HPDE6-E6E7 (cell line): ENCODE data around the gene ATP8B2.
"Not testable (repeated sequence)": the region's sequence is repeated elsewhere in the genome, so short reads cannot be mapped to it uniquely, and the experiment has no call there.

Experiments
- DNase-seq: peaks from one replicate; pipeline ENCODE4 v3.0.0; 2011; ENCODE audit warnings: missing footprints; ENCODE audit errors: extremely low spot score

ATP8B2 gene

GRCh38 chr1:154323493-154323892 lies 1.8 kb upstream of the ATP8B2 start:
- no peak for DNase-seq

GRCh38 chr1:154324241-154324640 lies 1.1 kb upstream of the ATP8B2 start:
- no peak for DNase-seq

GRCh38 chr1:154325583-154326545 lies 539 bp downstream of the ATP8B2 start:
- peak; percentile 63 for DNase-seq

- no peak for DNase-seq
These were observed 1.5 kb downstream of the ATP8B2 start for GRCh38 chr1:154326546-154327465.

- no peak for DNase-seq
These were observed 2.4 kb downstream of the ATP8B2 start for GRCh38 chr1:154327466-154328317.

GRCh38 chr1:154328318-154329151 lies 3.2 kb downstream of the ATP8B2 start:
- no peak for DNase-seq

GRCh38 chr1:154329152-154329521 lies 3.8 kb downstream of the ATP8B2 start:
- DNase-seq, result no peak

- DNase-seq, result no peak
These were observed 4.3 kb downstream of the ATP8B2 start for GRCh38 chr1:154329551-154330131.

- DNase-seq, result no peak
These were observed 5.3 kb downstream of the ATP8B2 start for GRCh38 chr1:154330669-154331068.

GRCh38 chr1:154334079-154335024 lies 9.0 kb downstream of the ATP8B2 start:
- DNase-seq, result no peak

- no peak for DNase-seq
These were observed 9.8 kb downstream of the ATP8B2 start for GRCh38 chr1:154335025-154335714.

- no peak for DNase-seq
These were observed 12.0 kb downstream of the ATP8B2 start for GRCh38 chr1:154337253-154337894.

- no peak for DNase-seq
These were observed 13.6 kb downstream of the ATP8B2 start for GRCh38 chr1:154338875-154339274.

- not testable (repeated sequence) for DNase-seq
These were observed 16.0 kb downstream of the ATP8B2 start for GRCh38 chr1:154341366-154341765.

- no peak for DNase-seq
These were observed 16.8 kb downstream of the ATP8B2 start for GRCh38 chr1:154342132-154342531.

GRCh38 chr1:154342836-154343472 lies 17.6 kb downstream of the ATP8B2 start:
- no peak for DNase-seq
